NCI-H446 (cell line): ENCODE data around the gene AMBN.
A peak's percentile ranks its signal among the peaks of the same experiment; 100 is the strongest.

ENCODE experiments used
- DNase-seq, 2 experiments: peaks; one replicate each; lab custom pipeline; 2025; lab: John Stamatoyannopoulos, UW

AMBN gene

DNA sequence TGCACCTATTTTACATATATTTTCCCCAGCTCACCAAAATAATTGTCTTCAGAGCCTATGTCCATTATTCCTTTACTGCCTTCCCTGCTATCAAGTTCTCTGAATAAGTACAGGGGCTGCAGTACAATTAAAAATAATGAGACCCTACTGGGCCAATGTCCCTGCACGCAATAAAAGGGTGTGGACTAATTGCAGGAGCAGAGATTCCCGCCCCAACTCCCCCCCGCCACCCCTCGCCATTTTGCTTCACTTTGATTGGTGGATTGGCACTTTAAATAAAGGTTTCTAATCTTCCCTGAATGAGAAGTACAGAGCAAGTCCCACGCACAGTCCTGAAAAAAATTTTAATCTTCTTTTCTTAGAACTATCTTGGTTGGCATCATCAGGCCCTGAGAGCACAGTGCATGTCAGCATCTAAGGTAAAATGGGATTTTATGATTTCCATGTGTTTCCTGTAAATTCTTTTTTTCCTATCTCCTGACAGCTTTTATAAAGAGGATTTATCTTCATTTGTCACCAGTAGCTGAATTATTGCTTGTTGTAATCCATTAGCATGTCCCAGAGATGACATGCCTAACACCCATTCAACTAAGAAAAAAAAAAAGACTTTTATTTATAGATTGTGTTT, at the start of gene AMBN:
AMBN (plus strand) TSS at position 302 of the 628 bp plus-strand sequence; CDS start at position 405, 103 bp downstream.
- no peak for DNase-seq

DNA sequence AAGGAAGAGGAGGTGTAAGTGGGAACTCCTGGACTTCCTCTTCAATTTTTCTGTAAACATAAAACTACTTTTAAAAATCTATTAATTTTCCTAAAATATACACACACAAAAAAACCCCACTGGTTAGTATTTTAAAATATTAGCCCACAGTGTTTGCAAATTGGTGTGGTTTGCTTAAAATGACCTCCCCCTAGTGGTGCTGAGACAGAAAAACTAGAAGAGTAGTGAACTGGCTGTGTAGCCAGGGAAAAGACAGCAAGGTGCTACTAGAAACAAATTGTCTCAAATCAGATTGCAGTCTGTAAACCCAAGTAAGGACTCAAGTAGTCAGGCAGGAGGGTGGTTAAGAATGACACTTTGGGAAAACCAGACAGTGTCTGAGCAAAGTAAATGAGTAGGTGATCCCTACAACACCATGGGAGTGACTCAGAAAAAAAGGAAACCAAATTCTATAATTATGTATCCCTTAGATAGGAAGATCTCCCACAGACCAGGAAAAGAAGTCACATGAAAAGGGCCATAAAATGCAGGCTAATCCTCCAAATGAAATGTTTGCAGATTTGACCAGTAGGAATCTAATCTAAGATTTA, 47.7 kb upstream of the AMBN start:
- no peak for DNase-seq

DNA sequence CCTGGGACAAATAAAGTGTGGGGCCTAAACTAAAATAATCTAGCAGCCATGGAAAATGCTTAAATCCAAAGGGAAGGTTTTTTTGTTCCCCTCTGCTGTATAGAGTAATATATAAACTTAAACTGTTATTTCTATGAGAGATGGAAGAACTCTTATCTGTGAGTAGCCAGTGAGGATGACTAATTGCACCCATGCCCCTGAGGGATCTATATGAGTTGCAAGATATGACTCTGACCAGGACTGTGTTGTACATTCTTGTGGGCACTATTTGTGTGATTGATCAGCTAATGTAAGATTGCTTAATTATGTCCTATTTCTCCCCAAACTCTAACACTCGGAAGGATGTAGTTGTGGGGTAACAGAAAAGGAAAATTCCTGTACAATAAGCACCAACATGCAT, 35.2 kb upstream of the AMBN start:
- DNase-seq: no peak

DNA sequence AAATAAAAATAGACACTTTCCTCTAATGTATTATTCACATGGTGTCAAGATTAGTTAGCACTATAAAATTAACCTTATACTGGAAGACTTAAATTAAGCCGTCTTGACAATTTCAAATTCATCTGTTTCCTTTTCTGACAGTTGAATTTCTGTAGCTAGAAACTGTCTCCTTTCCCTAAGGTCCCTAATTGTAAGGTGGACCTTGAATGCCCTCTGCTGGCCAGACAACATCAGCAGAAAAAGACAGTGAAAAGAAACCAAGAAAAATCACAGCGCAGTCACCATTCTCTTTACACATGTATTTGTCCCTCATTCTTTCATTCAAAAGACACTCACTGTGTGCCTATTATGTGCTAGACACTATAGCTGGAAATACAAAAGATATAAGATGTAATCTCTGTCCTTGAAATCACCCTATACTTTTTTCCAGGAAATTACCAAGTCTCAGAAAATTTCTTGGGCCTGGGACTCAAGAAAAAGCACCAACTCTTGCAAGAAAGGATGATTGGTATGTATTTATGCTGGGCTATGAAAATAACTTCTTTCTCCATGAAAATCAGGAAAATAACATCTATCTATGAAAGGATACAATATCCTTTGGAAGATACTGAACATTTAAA, 32.7 kb upstream of the AMBN start:
- peak; percentile 25 to 37 for DNase-seq

DNA sequence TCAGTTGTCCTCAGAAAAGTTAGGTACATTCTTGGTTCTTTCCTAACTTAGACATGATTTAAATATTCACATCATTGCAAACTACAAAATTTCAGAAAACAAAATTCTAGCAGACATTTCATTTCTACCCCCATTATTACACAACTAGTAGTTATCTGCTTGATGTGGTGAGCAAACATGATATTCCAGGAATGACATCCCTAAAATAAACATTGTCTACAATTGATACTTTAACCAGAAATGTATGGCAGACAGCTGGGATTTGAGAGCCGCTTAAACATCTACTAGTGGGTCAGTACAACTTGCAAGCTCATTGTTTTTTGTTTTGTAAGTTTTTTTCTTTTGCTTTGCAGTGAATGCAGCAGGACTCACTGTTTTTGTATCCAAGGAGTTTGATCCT, 32.1 kb upstream of the AMBN start:
- DNase-seq: no peak

DNA sequence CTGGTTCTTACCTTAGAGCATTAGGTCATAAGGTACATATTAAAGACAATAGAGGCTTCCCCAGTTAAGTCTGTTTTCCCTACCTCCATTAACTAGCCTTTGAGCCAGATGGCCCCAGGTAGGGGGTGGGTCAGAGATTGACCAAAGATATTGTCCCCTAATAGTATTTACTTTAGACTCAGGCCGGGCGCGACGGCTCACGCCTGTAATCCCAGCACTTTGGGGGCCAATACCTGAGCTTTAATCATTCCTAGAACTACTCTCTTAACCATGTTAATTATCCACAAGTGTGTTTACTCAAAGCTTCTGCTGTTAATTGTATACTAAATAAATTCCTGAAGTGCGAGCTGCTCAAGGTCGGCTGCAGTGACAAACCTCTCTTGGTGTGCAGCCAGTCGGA, 28.0 kb upstream of the AMBN start:
- no peak for DNase-seq

DNA sequence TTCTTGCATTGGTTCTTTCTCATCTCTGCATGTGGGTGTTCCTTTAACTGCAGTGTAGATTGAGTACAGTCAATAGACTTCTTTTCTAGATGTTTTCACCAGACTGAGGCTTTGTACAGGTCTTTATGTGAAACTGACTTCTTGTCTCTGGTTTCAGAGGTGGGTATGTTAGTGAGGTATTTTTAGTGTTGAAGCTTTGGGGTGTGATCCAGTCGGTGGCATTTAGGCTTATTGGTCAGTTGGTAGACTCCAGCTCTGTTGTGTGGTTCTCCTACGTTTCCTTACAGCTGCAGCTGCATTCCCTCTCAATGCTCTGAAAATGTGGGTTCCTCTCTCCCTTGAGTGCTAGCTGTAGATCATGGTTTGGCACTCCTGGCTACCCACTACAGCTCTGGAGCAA, 21.3 kb upstream of the AMBN start:
- DNase-seq: no peak

DNA sequence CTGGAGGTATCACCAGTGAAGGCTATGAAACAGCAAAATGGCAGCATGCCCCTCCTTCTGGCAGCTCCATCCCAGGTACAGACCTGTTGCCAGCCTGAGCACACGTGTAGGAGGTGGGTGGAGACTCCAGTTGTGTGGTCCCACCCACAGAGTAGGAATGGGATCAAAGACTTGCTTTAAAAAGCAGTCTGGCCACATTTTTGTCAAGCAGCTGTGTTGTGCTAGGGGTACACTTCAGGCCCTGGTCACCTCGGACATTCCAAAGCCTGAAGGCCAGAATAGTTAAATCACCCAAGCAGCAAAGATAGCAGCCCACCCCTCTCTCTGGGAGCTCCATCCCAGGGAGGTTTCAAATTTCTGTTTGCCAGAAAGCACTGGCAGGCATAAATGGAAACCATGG, 20.3 kb upstream of the AMBN start:
- DNase-seq: no peak

DNA sequence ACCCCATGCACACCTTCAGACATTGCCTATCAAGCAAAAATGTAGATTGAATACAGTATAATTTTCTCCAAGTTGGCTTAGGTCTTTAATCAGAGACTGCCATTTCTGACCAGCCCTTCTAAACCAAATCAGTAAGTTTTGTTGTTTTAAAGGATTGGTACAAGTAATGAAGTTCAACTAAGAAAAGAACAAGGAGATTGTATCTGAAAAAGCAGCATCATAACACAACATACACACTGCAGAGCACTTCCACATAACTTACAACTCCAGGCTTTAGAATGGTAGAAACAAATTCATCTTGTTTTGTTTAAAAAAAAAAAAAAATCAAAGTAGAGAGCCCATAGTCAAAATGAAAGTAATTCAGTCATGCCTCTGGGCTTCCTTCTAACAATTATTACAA, 16.1 kb upstream of the AMBN start:
- DNase-seq: no peak

GRCh38 chr4:70577220-70577927, 14.7 kb upstream of the AMBN start:
- DNase-seq: no peak

GRCh38 chr4:70581980-70582379, 10.1 kb upstream of the AMBN start:
- no peak for DNase-seq

DNA sequence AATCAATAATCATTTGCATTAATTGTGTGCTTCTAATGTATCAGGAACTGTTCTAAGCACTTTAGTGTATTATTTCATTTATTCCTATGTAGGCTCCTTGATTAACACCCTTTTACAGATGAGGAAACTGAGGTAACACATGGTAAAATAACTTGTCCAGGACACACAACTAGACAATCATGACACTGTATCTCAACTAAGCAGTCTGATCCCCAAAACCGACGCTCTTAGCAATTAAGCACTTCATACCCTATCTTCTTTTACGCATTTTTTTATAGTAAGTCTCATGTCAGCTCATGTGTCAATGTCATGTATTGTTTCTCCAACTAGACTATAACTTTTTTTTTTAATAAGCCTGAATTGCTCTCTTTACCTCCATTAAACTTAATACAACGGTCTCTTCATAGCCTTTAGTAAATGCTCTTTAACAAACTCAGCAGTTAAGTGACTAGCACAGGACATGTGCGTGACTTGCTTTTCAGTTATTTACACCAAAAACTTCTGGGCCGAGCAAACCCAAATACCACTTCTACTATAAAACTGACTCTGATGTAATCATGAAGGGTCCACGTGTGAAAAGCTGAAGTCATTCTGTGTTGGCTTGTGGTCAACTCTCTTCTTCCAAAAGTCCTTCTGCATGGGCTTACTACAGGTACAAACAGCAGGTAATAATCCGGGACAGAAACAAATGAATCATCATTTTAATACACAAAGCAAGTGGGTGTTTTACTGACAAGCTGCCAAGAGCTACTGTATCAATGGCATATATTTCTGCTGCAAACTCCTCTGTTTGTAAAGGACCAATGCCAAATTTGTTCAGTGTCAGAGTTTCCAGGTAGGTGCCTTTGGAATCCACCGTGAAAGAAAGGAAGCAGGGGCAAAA, 7.9 kb upstream of the AMBN start:
- no peak for DNase-seq

DNA sequence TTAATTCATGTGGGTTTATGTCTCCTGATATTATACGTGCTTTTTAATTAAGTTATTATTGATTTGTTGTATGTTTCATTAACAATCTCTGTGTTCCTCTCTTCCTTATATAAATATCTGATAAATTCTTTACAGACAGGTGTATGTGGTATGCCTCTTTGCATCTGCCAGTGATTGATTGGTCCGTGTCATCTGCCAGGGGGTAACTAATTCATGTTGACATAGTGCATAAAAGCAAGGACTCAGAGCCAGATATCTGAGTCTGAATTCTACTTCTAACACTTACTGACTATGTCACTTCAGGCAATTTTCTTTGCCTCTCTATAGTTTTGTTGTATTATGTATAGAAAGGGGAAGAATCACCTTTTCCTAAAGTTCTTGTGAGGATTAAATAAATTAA, 5.2 kb upstream of the AMBN start:
- no peak for DNase-seq

- no peak for DNase-seq
Observed at GRCh38 chr4:70589785-70590184, 2.3 kb upstream of the AMBN start.

GRCh38 chr4:70594196-70594595, 2.1 kb downstream of the AMBN start:
- DNase-seq: no peak

GRCh38 chr4:70600305-70600704, 8.2 kb downstream of the AMBN start:
- DNase-seq: no peak

DNA sequence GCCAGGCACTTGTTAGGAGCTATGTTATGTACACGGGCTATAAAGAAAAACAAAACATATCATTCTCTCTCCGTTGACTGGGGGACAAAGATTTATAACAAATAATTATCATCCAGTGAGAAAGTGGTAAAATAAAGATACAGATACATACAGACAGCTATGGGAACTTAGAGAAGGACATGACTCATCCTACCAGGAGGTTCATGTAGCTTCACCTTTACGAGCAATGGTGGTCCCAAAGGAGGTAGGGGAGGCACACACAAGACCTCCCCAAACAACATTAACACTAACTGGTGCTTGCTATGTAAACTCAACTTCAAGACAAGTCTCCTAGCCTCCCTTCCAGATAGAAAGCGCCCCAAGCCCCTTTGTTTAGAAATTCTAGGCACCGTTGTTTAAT, 8.9 kb downstream of the AMBN start:
- no peak for DNase-seq

- DNase-seq: peak in 1 of 2 experiments; percentile 32
Observed at GRCh38 chr4:70601422-70602039, 9.5 kb downstream of the AMBN start.

DNA sequence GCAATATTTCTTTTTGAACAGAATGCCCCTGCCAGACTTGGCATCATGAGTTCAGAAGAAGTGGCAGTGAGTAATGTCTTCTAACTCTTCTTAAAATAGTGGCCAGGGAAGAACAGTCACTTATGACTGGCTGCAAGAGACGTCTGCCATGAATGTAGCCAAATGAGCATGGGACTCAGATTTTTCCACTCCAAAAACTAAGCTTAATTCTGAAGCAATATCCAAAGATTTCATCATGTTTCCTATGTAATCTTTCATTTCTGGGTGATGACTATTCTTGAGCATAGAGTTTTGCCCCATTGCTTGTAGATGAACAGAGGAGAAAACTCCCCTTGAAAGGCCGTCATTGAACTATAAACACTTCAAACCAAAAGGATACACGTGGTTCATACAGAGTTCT, 11.8 kb downstream of the AMBN start:
- DNase-seq: no peak

- DNase-seq: no peak
Observed at GRCh38 chr4:70606459-70606858, 14.4 kb downstream of the AMBN start.

GRCh38 chr4:70607334-70607853, 15.3 kb downstream of the AMBN start:
- no peak for DNase-seq
